Measurements from ENCODE around the gene KANSL1.

- no peak for TF ChIP-seq CTCF (IDR thresholded peaks at IDR 0.05)
- no peak for TF ChIP-seq POLR2A (IDR thresholded peaks at IDR 0.05)
Measured at GRCh38 chr17:46171939-46172338, 21.3 kb downstream of the KANSL1 start.
